ENCODE data around the gene PRKAG2. TPM values are rescaled to one million over a fixed set of nuclear protein-coding genes. Genes with fewer than 3 reads are reported as not detected.

PRKAG2 gene
- total RNA-seq, 2 donors from 2014 or later: 23.2 to 28.4 TPM

GRCh38 chr7:151813445-151813844, 63.5 kb downstream of the PRKAG2 start:
- Mint-ChIP-seq H3K27ac (no peak overlapping the region), H3K4me1 (ENCODE audit: low read depth) (peaks cover 5% of the 10 kb centered on the region), H3K4me3 (no peak overlapping the region), H3K27me3 (ENCODE audit: low read depth) (no peaks in the 10 kb centered on the region), H3K36me3 (ENCODE audit: insufficient read depth in 2 of 2) (no peaks in the 10 kb centered on the region), H3K9me3 (no peaks in the 10 kb centered on the region)
- no peak for DNase-seq
- ATAC-seq (replicated peaks in 1 of 2): no peak

GRCh38 chr7:151812967-151813366, 63.9 kb downstream of the PRKAG2 start:
- DNase-seq: no peak
- no peaks in the 10 kb centered on the region for H3K27me3 Mint-ChIP-seq (ENCODE audit: low read depth)
- no peak overlapping the region for H3K27ac Mint-ChIP-seq
- peaks cover 5% of the 10 kb centered on the region for H3K4me1 Mint-ChIP-seq (ENCODE audit: low read depth)
- no peaks in the 10 kb centered on the region for H3K9me3 Mint-ChIP-seq
- no peaks in the 10 kb centered on the region for H3K36me3 Mint-ChIP-seq (ENCODE audit: insufficient read depth in 2 of 2)
- no peak for ATAC-seq (replicated peaks in 1 of 2)
- no peak overlapping the region for H3K4me3 Mint-ChIP-seq

- Mint-ChIP-seq H3K4me3 (no peak overlapping the region), H3K4me1 (ENCODE audit: low read depth) (peaks cover 10% of the 10 kb centered on the region), H3K27me3 (ENCODE audit: low read depth) (no peaks in the 10 kb centered on the region), H3K36me3 (ENCODE audit: insufficient read depth in 2 of 2) (no peaks in the 10 kb centered on the region), H3K9me3 (no peaks in the 10 kb centered on the region), H3K27ac (no peak overlapping the region)
- no peak for ATAC-seq (replicated peaks in 1 of 2)
- no peak for DNase-seq
These were observed 66.3 kb downstream of the PRKAG2 start for GRCh38 chr7:151810441-151811232.

GRCh38 chr7:151809864-151810170, 67.1 kb downstream of the PRKAG2 start:
- no peaks in the 10 kb centered on the region for H3K9me3 Mint-ChIP-seq
- H3K36me3 Mint-ChIP-seq (ENCODE audit: insufficient read depth in 2 of 2): no peaks in the 10 kb centered on the region
- DNase-seq (no peak), ATAC-seq (replicated peaks in 1 of 2) (no peak)
- no peak overlapping the region for H3K4me3 Mint-ChIP-seq
- H3K27ac Mint-ChIP-seq: no peak overlapping the region
- H3K27me3 Mint-ChIP-seq (ENCODE audit: low read depth): no peaks in the 10 kb centered on the region
- peaks cover 10% of the 10 kb centered on the region for H3K4me1 Mint-ChIP-seq (ENCODE audit: low read depth)

GRCh38 chr7:151809146-151809863, 67.6 kb downstream of the PRKAG2 start:
- no peak for DNase-seq
- no peaks in the 10 kb centered on the region for H3K36me3 Mint-ChIP-seq (ENCODE audit: insufficient read depth in 2 of 2)
- no peaks in the 10 kb centered on the region for H3K9me3 Mint-ChIP-seq
- H3K27ac Mint-ChIP-seq: no peak overlapping the region
- peaks cover 10% of the 10 kb centered on the region for H3K4me1 Mint-ChIP-seq (ENCODE audit: low read depth)
- no peak overlapping the region for H3K4me3 Mint-ChIP-seq
- ATAC-seq (replicated peaks in 1 of 2): no peak
- no peaks in the 10 kb centered on the region for H3K27me3 Mint-ChIP-seq (ENCODE audit: low read depth)

- no peaks in the 10 kb centered on the region for H3K9me3 Mint-ChIP-seq
- H3K4me3 Mint-ChIP-seq: no peak overlapping the region
- no peak overlapping the region for H3K27ac Mint-ChIP-seq
- no peaks in the 10 kb centered on the region for H3K27me3 Mint-ChIP-seq (ENCODE audit: low read depth)
- DNase-seq: no peak
- no peak for ATAC-seq (replicated peaks in 1 of 2)
- no peaks in the 10 kb centered on the region for H3K36me3 Mint-ChIP-seq (ENCODE audit: insufficient read depth in 2 of 2)
- peaks cover 5% of the 10 kb centered on the region for H3K4me1 Mint-ChIP-seq (ENCODE audit: low read depth)
These were observed 68.3 kb downstream of the PRKAG2 start for GRCh38 chr7:151808400-151809145.

- Mint-ChIP-seq H3K4me1 (ENCODE audit: low read depth) (peaks cover 5% of the 10 kb centered on the region), H3K27me3 (ENCODE audit: low read depth) (no peaks in the 10 kb centered on the region), H3K27ac (no peak overlapping the region), H3K4me3 (no peak overlapping the region), H3K36me3 (ENCODE audit: insufficient read depth in 2 of 2) (no peaks in the 10 kb centered on the region), H3K9me3 (no peaks in the 10 kb centered on the region)
- no peak for DNase-seq
- ATAC-seq (replicated peaks in 1 of 2): no peak
These were observed 69.1 kb downstream of the PRKAG2 start for GRCh38 chr7:151807846-151808245.

GRCh38 chr7:151806952-151807775, 69.8 kb downstream of the PRKAG2 start:
- Mint-ChIP-seq H3K27ac (no peak overlapping the region), H3K36me3 (ENCODE audit: insufficient read depth in 2 of 2) (no peaks in the 10 kb centered on the region), H3K4me3 (no peak overlapping the region), H3K4me1 (ENCODE audit: low read depth) (peaks cover 5% of the 10 kb centered on the region), H3K27me3 (ENCODE audit: low read depth) (no peaks in the 10 kb centered on the region), H3K9me3 (no peaks in the 10 kb centered on the region)
- ATAC-seq (replicated peaks in 1 of 2) (no peak), DNase-seq (no peak)

GRCh38 chr7:151806204-151806603, 70.7 kb downstream of the PRKAG2 start:
- no peaks in the 10 kb centered on the region for H3K27me3 Mint-ChIP-seq (ENCODE audit: low read depth)
- no peaks in the 10 kb centered on the region for H3K9me3 Mint-ChIP-seq
- no peak overlapping the region for H3K4me3 Mint-ChIP-seq
- no peak overlapping the region for H3K27ac Mint-ChIP-seq
- H3K36me3 Mint-ChIP-seq (ENCODE audit: insufficient read depth in 2 of 2): no peaks in the 10 kb centered on the region
- peaks cover 5% of the 10 kb centered on the region for H3K4me1 Mint-ChIP-seq (ENCODE audit: low read depth)
- ATAC-seq (replicated peaks in 1 of 2) (no peak), DNase-seq (no peak)

GRCh38 chr7:151805191-151805590, 71.7 kb downstream of the PRKAG2 start:
- H3K36me3 Mint-ChIP-seq (ENCODE audit: insufficient read depth in 2 of 2): no peaks in the 10 kb centered on the region
- no peaks in the 10 kb centered on the region for H3K27me3 Mint-ChIP-seq (ENCODE audit: low read depth)
- DNase-seq: no peak
- no peaks in the 10 kb centered on the region for H3K9me3 Mint-ChIP-seq
- H3K27ac Mint-ChIP-seq: no peak overlapping the region
- ATAC-seq (replicated peaks in 1 of 2): no peak
- peaks cover 5% of the 10 kb centered on the region for H3K4me1 Mint-ChIP-seq (ENCODE audit: low read depth)
- H3K4me3 Mint-ChIP-seq: no peak overlapping the region

GRCh38 chr7:151804756-151805155, 72.2 kb downstream of the PRKAG2 start:
- DNase-seq (no peak), ATAC-seq (replicated peaks in 1 of 2) (no peak)
- no peaks in the 10 kb centered on the region for H3K36me3 Mint-ChIP-seq (ENCODE audit: insufficient read depth in 2 of 2)
- H3K4me3 Mint-ChIP-seq: no peak overlapping the region
- H3K4me1 Mint-ChIP-seq (ENCODE audit: low read depth): peaks cover 5% of the 10 kb centered on the region
- no peaks in the 10 kb centered on the region for H3K27me3 Mint-ChIP-seq (ENCODE audit: low read depth)
- no peaks in the 10 kb centered on the region for H3K9me3 Mint-ChIP-seq
- H3K27ac Mint-ChIP-seq: no peak overlapping the region

- peaks cover 5% of the 10 kb centered on the region for H3K4me1 Mint-ChIP-seq (ENCODE audit: low read depth)
- no peak overlapping the region for H3K4me3 Mint-ChIP-seq
- ATAC-seq (replicated peaks in 1 of 2) (no peak), DNase-seq (no peak)
- H3K27me3 Mint-ChIP-seq (ENCODE audit: low read depth): no peaks in the 10 kb centered on the region
- no peaks in the 10 kb centered on the region for H3K9me3 Mint-ChIP-seq
- H3K36me3 Mint-ChIP-seq (ENCODE audit: insufficient read depth in 2 of 2): no peaks in the 10 kb centered on the region
- no peak overlapping the region for H3K27ac Mint-ChIP-seq
These were observed 73.1 kb downstream of the PRKAG2 start for GRCh38 chr7:151803841-151804240.

- Mint-ChIP-seq H3K4me1 (ENCODE audit: low read depth) (peaks cover 8% of the 10 kb centered on the region), H3K9me3 (no peaks in the 10 kb centered on the region), H3K4me3 (no peak overlapping the region), H3K27ac (no peak overlapping the region), H3K27me3 (ENCODE audit: low read depth) (no peaks in the 10 kb centered on the region), H3K36me3 (ENCODE audit: insufficient read depth in 2 of 2) (no peaks in the 10 kb centered on the region)
- DNase-seq: no peak
- ATAC-seq (replicated peaks in 1 of 2): no peak
These were observed 74.5 kb downstream of the PRKAG2 start for GRCh38 chr7:151802469-151802846.
